DOHH2 (cell line): ENCODE measurements around the gene NKG7.

Experiments
- CTCF ChIP-seq: fragments of 200-600 bp; sonication (generic); IDR thresholded peaks from one replicate; pipeline ENCODE4 v1.5.1; 2014; ENCODE audit warnings: antibody characterized with exemption, mild to moderate bottlenecking, low read depth, low read length; ENCODE audit not compliant: poor library complexity, severe bottlenecking
- EZH2phosphoT487 ChIP-seq: fragments of 200-600 bp; sonication (generic); IDR thresholded peaks from 2 replicates; pipeline ENCODE4 v1.6.1; 2017; ENCODE audit warnings: borderline replicate concordance, mild to moderate bottlenecking, antibody characterized with exemption, low read length, moderate library complexity, mixed read lengths

GRCh38 chr19:51339313-51339686 lies 33.2 kb downstream of the NKG7 start:
- TF ChIP-seq EZH2phosphoT487: no peak
- no peak for TF ChIP-seq CTCF
